Jurkat, Clone E6-1 (cell line): ENCODE results near the gene BRCA1.
"Not testable (repeated sequence)": the region's sequence is repeated elsewhere in the genome, so short reads cannot be mapped to it uniquely, and the experiment has no call there.

Experiments used
- DNase-seq: peaks from one replicate; pipeline ENCODE4 v3.0.0-alpha.2; 2011; ENCODE audit warnings: low read depth, low spot score
- H3K4me3 ChIP-seq: 2 replicates; pipeline ENCODE4 v1.5.1; 2011; ENCODE audit warnings: mild to moderate bottlenecking, low read length, control low read depth, moderate library complexity

BRCA1 gene

DNA sequence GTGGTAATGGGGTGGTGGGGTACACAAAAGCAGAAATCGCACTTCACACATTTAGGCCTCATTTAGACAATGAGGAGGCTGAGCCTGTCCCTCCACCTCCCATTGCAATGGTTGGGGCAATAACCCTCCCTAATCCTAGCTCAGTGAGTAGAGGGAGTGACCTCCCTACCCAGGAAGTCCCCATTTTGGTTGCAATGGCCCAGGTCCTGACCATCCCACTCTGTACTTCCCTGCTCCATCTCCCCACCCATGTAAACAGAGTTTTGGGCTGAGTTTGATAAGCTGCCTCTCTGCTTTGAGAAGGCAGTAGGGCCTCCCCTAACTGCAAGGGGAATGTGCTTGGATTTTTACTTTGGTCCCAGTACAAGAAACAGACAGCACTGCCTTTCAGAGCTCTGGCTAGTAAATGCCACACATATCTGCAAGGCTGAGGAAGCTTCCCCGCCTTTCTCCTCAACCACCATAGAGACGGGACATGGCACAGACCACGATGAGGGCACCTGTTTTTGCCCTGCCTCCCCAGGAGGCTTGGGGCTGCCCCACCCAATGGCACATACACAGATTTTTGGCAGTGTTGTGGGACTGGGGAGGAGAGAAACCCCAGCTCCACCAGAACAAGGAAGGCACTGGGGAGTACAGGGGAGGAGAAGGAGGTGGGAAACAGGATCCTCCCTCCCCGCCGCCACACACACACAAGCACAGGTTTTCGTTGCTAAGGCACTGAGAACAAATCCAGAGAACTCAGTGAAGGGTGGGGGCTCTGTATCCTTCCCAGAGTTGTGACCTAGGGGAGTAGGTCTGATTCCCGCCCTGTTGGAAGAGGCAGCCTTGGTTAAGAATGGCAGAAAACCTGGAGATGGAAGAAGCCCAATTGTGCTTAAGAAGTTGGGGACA, 110.3 kb downstream of the BRCA1 start:
- no peak overlapping the region for H3K4me3 ChIP-seq
- no peak for DNase-seq

- no peak overlapping the region for H3K4me3 ChIP-seq
- no peak for DNase-seq
Measured at GRCh38 chr17:43014020-43014648, 111.0 kb downstream of the BRCA1 start.

DNA sequence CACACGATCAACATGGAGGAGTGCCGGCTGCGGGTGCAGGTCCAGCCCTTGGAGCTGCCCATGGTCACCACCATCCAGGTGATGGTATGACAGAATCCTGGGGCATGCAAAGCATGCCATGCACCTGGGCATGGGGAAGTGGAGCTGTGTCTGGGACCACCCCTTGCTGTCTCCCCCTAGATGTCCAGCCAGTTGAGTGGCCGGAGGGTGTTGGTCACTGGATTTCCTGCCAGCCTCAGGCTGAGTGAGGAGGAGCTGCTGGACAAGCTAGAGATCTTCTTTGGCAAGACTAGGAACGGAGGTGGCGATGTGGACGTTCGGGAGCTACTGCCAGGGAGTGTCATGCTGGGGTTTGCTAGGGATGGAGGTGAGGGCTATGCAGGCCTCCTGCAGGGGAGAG, 111.9 kb downstream of the BRCA1 start:
- DNase-seq = no peak
- no peak overlapping the region for H3K4me3 ChIP-seq

DNA sequence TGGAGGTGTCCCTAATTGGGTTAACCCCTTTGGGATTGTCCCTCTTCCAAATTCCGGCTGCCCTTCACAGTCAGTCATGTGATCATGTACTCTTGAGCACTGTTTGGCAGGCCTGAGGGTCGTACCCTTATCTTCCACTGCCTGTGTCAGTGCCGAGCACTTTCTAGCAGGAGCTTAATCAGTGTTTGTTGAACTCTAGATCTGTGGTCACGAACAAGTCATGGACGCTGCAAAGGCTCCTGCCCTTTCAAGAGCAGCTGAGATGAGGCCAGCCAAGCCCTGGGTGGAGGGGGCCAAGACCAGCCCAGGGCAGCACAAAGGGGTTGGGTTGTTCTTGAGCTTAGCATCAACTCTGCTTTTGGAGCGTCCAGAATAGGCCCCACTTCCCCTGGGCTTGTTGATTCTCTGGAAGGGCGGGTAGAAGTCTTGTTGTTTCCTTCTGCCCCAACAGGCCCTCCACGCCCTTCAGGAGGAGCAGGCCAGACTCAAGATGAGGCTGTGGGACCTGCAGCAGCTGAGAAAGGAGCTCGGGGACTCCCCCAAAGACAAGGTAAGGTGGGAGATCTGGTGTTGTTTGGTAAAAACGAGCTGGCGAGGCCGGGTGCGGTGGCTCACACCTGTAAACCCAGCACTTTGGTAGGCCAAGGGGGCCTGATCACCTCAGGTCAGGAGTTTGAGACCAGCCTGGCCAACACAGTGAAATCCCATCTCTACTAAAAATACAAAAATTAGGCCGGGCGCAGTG, 113.3 kb downstream of the BRCA1 start:
- H3K4me3 ChIP-seq = no peak overlapping the region
- no peak for DNase-seq

GRCh38 chr17:43010667-43011308, 114.4 kb downstream of the BRCA1 start:
- DNase-seq = no peak
- no peak overlapping the region for H3K4me3 ChIP-seq

- H3K4me3 ChIP-seq = peak within 1 kb of the TSS; percentile 69
- peak; percentile 78 for DNase-seq
Measured at GRCh38 chr17:43006639-43007551, 118.3 kb downstream of the BRCA1 start, which contains the start of gene IFI35. Gene IFI35, plus strand, starts transcription at chr17:43006784. Its CDS starts 164 bp downstream, at chr17:43006948.

- H3K4me3 ChIP-seq = no peak overlapping the region
- DNase-seq = no peak
Measured at GRCh38 chr17:43003542-43004172, 121.5 kb downstream of the BRCA1 start.

DNA sequence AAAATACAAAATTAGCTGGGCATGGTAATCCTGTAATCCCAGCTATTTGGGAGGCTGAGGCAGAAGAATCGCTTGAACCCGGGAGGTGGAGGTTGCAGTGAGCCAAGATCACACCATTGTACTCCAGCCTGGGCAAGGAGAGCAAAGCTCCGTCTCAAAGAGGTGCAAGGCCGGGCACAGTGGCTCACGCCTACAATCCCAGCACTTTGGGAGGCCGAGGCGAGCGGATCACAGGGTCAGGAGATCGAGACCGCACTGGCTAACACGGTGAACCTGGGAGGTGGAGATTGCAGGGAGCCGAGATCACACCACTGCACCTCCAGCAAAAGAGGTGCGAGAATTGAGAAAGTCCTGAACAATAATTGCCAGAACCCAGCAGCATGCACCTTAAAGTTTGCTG, 124.3 kb downstream of the BRCA1 start:
- DNase-seq = not testable (repeated sequence)

GRCh38 chr17:42999003-42999525, 126.1 kb downstream of the BRCA1 start:
- H3K4me3 ChIP-seq = peak overlapping the region; percentile 79
- no peak for DNase-seq

More for the DNA sequence above, 124.3 kb downstream of the BRCA1 start:
- not testable (repeated sequence) for H3K4me3 ChIP-seq

DNA sequence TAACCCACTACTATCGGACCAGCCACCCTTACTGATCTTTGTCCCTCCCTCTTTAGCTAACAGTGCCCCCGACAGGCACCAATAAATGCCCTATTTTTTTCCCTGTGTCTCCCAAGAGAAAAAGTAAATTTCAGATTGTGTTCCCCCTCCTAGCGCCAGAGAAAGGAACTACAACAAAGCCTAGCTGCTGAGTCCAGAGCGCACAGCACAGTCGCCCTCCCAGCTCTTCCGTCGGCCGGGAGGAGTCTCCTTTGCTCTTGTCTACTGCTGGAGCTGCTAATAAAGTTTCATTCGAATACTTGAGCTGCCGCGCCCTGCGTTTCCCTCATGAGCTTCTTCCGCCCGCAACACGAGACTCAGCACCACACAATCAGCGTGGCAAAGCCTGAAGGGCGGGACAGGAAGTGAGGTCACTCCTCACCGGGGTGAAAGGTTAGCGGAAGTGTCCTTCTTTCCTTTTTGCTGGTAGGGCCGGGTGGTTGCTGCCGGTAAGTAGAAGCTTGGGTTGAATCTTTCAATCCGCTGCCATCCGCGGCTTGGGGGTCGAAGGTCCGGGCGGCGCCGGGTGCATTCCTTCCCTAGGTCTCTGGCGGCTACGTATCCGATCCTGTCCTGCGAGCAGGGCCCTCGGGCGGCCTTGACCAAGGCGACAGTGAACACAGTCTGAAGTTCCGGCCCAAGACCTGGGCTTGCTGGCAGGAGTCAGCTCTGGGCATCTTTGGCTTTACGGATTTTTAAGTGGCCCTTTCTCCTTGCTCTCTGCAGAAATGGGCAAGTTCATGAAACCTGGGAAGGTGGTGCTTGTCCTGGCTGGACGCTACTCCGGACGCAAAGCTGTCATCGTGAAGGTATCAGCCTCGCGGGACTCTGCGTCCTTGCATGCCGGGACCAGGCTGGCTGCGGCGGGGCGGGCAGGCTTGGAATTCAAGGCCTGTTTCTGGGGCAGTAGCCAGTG, 126.9 kb downstream of the BRCA1 start, which contains the start of gene RPL27:
Gene RPL27 (plus strand): TSS at position 436 of the 955 bp plus-strand sequence. CDS start 332 bp downstream, at position 768.
- H3K4me3 ChIP-seq = peak within 1 kb of the TSS; percentile 79
- DNase-seq = peak; percentile 100

GRCh38 chr17:42997390-42997983, 127.7 kb downstream of the BRCA1 start:
- peak overlapping the region; percentile 50 for H3K4me3 ChIP-seq
- no peak for DNase-seq
